Omental fat pad (tissue), 4 donors: ENCODE data around the gene KCNQ5. TPM values are rescaled to one million over a fixed set of nuclear protein-coding genes. Genes with fewer than 3 reads are reported as not detected.

Experiments
- ATAC-seq: fragments of 150-250 bp; one replicate; pipeline ENCODE4 v1.9.1; 2016; ENCODE audit warnings: mild to moderate bottlenecking, moderate library complexity; ENCODE audit not compliant: low FRiP score
- DNase-seq: peaks from one replicate; pipeline ENCODE4 v3.0.0-alpha.2; 2019; ENCODE audit warnings: low spot score
- CTCF ChIP-seq, 3 donors: fragments of 450-650 bp; IDR thresholded peaks; one replicate each; pipeline ENCODE4 v1.5.1; 2016 to 2017; ENCODE audit warnings: antibody characterized with exemption in 3 of 3, mild to moderate bottlenecking in 3 of 3, moderate library complexity in 2 of 3
- total RNA-seq, 4 donors: library from RNA; depleted of rRNA; stranded (reverse); fragments of >200 nt; gene quantifications; one replicate each; pipeline ENCODE4 v1.1.0, GENCODE V29; 2016

The KCNQ5 gene
- total RNA-seq, 4 donors from 2014 or later = 0.16 to 0.24 TPM; not detected in 2

DNA sequence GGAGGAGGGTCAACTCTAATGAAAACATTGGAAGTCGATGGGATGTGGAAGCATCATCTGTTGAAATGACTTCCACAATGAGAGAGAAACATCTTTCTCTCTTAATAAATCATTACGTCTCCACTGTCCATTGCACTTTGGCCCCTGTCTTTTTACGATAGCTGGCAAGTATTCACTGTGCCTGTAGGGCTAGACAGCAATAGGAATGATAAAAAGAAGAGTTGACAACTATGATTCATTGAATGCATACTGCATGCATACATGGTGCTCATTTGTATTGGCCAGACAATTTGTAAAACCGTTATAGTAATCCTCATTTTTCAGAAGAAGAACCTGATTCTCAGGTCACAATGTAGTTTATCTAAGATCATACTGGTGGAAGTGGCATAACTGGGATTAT, 220.3 kb downstream of the KCNQ5 start:
- DNase-seq (no peak), ATAC-seq (no peak)
- no peak for TF ChIP-seq CTCF (IDR thresholded peaks at IDR 0.05)

GRCh38 chr6:72844614-72845013, 222.8 kb downstream of the KCNQ5 start:
- TF ChIP-seq CTCF (IDR thresholded peaks at IDR 0.05) = no peak
- DNase-seq (no peak), ATAC-seq (no peak)

DNA sequence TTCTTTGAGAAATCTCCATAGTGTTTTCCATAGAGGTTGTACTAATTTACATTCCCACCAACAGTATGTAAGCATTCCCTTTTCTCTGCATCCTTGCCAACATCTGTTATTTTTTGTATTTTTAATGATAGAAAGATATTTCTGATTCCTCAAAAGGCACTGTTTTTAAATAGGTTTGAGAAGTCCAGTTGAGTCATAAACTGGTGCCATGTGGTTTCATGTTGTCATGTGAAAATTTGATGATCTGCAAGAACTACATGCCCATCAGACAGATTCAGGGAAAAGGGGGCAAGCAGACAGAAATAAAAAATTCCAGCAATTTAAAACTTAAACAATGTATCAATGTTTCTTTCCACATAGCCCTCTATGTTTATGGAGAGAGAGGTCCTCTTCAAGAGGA, 227.5 kb downstream of the KCNQ5 start:
- no peak for TF ChIP-seq CTCF (IDR thresholded peaks at IDR 0.05)
- no peak for ATAC-seq
- no peak for DNase-seq

DNA sequence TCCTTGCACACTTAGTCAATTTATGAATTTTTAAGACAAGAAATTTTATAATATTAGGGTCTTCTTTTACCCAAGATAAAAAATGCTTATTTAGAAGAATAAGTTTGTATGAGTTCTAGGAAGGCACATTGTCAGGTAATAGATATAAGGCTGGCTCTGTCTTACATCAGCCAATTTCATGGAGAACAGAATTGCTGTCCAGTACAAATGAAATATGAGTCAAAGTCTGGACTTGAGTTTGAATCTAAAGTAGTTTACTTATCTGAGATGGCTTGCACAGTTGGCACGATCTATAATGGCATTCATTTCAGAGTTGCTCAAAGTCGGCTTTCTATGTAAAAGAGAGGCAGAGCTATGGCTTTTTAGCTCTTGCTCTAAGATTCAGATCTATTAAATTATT, 228.2 kb downstream of the KCNQ5 start:
- no peak for TF ChIP-seq CTCF (IDR thresholded peaks at IDR 0.05)
- DNase-seq (no peak), ATAC-seq (no peak)

DNA sequence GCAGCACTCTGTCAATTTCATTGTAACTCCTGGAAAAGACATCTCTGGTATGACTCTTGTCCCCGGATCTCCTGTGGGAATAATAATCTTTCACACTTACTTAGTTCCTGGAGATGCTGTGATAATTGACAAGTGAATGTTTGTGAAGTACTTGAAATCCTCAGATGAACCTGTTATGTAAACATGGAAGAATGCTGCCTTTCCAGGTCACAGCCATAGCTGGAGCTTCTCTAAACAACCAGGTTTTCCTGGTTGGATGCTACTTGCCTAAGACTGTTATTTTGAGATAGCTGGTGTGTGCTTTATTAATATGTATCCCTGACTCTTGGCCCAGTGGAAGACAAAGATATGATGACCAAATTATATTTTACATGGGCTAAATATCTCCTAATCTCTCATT, 228.6 kb downstream of the KCNQ5 start:
- no peak for ATAC-seq
- no peak for DNase-seq
- no peak for TF ChIP-seq CTCF (IDR thresholded peaks at IDR 0.05)

- DNase-seq (no peak), ATAC-seq (no peak)
- no peak for TF ChIP-seq CTCF (IDR thresholded peaks at IDR 0.05)
Observed at GRCh38 chr6:72855471-72855870, 233.6 kb downstream of the KCNQ5 start.

GRCh38 chr6:72856801-72857200, 234.9 kb downstream of the KCNQ5 start:
- ATAC-seq = no peak

More at GRCh38 chr6:72856801-72857200, 234.9 kb downstream of the KCNQ5 start:
- TF ChIP-seq CTCF (IDR thresholded peaks at IDR 0.05) = no peak
- no peak for DNase-seq
